NCI-H526 treated with DMSO at 0.1 percent for 48 hours (cell line): ENCODE results near the gene SLC25A12.

Source experiments
- DNase-seq: peaks from one replicate; lab custom pipeline; 2025; lab: John Stamatoyannopoulos, UW

SLC25A12 gene

GRCh38 chr2:171883275-171883893, 10.7 kb downstream of the SLC25A12 start:
- no peak for DNase-seq

- no peak for DNase-seq
These were observed 11.8 kb downstream of the SLC25A12 start for GRCh38 chr2:171882089-171882769.

DNA sequence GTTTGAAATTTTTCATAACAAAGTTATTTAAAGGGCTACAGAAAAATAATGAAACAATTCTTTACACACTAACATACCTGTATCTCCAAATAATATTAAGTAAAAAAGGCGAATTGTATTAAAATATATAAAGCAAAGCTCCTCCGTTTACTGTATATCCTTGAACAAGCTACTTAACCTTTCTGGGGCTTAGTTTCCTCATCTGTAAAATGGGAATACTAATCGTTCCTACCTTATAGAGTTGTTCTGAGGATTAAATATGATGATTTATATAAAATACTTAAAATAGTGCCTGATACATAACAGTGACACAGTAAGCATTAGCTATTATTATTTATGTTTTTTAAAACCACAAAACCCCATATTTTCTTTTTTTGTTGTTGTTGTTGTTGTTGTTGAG, 13.3 kb downstream of the SLC25A12 start:
- no peak for DNase-seq

- DNase-seq: no peak
These were observed 14.2 kb downstream of the SLC25A12 start for GRCh38 chr2:171879865-171880264.

DNA sequence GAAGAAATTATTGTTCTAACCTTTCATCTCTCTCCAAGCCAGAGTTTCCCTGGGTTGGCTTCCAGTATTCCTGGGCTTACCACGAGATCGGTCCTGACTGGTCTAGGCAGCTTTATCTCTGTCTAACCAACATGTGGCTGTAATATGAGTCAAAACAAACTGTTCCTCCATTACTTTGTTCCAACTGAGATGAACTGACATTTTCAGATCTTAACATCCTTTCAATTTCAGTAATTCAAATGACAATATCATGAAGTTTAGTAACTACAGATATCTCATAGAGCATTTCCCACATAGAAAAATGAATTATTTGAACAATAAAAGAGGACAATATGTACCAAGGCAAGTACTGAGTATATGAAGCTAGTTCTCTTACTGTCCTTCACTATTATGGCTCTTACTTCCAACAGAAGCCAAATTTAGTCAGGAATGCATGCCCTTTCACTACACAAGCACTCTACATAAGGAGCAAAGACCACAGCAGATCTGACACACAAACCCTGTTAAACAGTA, 15.5 kb downstream of the SLC25A12 start:
- DNase-seq: peak; percentile 47

DNA sequence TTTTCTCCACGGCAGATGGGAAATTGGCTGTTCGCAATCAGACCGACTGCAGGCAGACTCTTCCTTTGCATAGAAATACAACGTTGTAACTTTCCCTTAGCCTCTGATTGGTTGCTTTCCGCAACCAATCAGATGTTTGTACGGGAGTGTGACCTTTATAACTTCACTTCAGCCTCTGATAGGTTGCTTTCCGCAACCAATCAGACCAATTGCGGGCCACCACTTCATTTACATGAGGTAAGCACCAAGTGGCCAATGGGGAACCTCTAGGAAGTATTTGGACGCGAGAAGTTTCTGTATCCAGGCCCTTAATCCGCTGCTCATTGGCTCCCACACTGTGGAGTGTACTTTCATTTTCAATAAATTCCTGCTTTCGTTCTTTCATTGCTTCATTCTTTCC, 19.1 kb downstream of the SLC25A12 start:
- DNase-seq: no peak

GRCh38 chr2:171874517-171874916, 19.5 kb downstream of the SLC25A12 start:
- DNase-seq: no peak

DNA sequence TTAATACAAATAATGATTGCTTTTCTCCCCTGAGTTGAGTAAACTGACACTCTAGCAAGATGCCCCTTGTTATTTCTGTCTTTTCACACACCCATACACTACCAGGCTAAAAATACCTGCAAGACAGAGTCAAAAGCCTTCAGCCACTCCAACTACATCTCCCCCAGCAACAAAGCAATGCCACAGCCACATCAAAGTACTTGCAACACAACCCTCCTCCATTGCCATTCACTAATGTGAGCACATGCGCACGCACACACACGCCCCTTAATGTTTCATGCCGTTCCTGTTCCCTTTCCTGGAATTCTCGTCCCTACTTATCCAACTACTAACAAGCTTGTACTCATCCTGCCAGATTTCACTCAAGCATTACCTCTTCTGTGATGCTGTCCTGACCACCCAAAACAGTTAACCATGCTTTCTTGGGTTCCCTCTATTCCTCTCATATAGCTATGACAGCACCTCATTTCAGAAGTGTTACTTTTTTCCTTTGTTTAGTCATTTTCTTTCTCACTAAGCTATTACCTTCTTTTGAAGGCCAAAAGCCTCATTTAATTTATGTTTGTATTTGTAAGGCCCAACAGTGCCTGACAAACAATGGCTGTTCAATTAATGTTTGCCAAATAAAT, 29.6 kb downstream of the SLC25A12 start:
- no peak for DNase-seq

- DNase-seq: no peak
These were observed 31.5 kb downstream of the SLC25A12 start for GRCh38 chr2:171862501-171862900.

- no peak for DNase-seq
These were observed 35.6 kb downstream of the SLC25A12 start for GRCh38 chr2:171858397-171858958.

GRCh38 chr2:171855401-171855800, 38.6 kb downstream of the SLC25A12 start:
- DNase-seq: no peak

DNA sequence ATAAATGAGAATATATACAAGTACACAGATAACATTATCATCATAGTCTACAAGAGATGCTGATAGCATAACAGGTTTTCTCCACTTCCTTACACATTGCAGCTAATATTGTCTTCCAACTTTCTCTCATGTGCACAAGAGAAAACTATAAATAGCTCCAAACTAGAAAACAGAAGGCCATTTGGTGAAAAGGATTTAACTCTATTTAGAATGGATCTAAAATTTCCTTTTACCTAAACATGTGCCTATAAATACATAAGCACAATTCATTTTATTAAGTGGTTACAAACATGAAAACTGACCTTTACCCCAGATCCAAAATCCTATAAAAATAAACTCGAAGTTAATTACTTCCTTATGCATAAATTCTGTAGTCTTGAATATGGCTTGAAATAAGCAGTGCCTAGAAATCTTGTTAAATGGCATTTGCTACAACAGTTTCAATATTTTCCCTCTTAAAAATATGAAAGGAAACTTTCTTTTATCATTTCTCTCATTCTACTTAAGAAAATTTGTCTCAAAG, 41.6 kb downstream of the SLC25A12 start:
- DNase-seq: no peak

GRCh38 chr2:171847627-171848026, 46.4 kb downstream of the SLC25A12 start:
- DNase-seq: no peak

DNA sequence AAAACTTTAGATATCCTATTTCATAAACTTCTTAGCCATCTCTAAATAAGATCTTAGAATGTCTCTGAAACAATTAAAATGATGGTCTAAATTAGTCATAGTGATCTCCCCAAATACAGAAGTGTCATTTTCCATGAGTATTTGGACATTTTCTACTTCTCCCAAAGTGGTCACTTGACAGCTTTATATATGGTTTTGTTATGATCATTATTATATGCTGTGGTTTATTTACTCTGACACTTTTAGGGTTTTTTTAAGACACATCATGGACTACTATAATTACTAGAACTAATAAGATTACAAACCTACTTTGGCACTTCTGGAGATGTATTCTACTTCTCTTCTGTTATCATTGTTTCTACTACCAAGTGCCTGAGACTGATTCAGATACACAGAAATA, 47.1 kb downstream of the SLC25A12 start:
- DNase-seq: no peak

- no peak for DNase-seq
These were observed 52.0 kb downstream of the SLC25A12 start for GRCh38 chr2:171841996-171842395.

GRCh38 chr2:171837736-171838135, 56.3 kb downstream of the SLC25A12 start:
- DNase-seq: no peak

- DNase-seq: no peak
These were observed 57.7 kb downstream of the SLC25A12 start for GRCh38 chr2:171836146-171836910.

GRCh38 chr2:171835386-171835785, 58.7 kb downstream of the SLC25A12 start:
- no peak for DNase-seq

- DNase-seq: no peak
These were observed 59.8 kb downstream of the SLC25A12 start for GRCh38 chr2:171834286-171834685.

- no peak for DNase-seq
These were observed 61.6 kb downstream of the SLC25A12 start for GRCh38 chr2:171832489-171832888.

GRCh38 chr2:171830039-171830438, 64.0 kb downstream of the SLC25A12 start:
- no peak for DNase-seq

DNA sequence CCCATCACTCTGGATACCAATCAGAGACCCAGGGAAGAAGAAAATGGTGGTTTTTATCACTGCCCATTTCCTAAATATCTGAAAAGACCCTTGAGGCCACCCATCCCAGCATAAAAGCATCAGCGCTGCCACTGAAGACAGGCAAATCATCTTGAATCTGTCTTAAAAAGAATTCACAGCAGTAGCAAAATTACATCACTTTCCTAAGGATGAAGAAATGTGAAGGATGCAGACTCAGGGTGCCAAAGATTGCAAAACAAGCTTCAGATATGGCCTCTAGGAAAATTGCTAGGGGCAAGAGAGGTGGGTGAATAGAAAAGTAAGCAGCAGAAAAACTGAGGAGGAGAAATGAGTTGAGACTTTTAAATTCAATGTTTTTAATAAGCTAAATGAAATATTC, 70.0 kb downstream of the SLC25A12 start:
- DNase-seq: no peak
